GM19372 (cell line): ENCODE results near the gene NCKAP5L.
"Not testable (repeated sequence)": the region's sequence is repeated elsewhere in the genome, so short reads cannot be mapped to it uniquely, and the experiment has no call there.

Experiments used
- ATAC-seq: cut with Tn5 transposase; IDR thresholded peaks from one replicate; pipeline ENCODE4 v1.9.1; 2021; ENCODE audit warnings: mild to moderate bottlenecking, low read depth, moderate library complexity; ENCODE audit not compliant: unreplicated experiment

Gene NCKAP5L

DNA sequence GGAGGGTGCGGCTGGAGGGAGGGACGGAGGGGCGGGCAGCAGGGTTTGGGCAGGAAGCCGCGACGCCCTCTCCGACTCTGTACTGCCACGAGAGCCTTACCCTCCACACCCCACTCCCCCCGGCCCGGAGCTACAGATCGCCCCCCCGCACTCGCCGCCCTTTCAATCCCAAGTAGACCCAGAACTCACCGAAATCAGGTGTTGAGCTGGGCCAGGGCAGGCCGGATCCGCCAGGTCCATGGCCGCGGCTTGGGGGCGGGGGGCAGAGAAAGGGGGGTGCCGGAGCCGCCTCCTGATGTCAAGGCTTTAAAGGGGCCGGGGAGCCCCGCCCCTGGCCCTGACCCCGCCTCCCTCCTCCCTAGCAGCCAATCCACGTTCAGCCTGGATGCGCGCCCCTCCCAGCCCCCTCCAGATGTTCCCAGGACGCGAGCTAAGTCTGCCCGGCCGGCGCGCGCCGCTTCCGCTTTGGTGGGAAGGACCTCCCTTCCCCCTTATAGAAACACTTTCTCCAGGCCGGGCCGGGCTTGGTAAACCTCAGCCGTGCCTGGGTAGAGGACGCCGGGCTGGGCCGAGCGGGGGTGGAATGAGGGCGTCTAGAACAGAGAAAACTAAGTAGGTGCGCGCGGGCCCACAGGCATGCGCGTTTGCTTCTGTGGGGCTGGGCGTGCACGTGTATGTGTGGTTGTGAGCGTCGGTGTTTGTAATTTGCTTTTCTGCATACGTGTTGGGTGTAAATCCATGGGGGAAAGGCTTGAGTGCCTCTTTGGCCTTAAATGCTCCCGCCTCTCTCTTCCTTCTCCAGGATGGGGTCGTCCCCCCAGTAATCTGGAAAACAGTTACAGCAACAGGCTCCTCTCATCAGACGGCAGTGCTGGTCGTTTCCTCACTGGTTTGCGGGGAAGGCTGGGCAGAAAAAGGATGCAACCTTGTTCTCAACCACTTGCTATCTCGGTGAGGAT, at the start of gene NCKAP5L:
NCKAP5L (minus strand) TSS at position 281 of the 959 bp plus-strand sequence. CDS start 24,369 bp downstream, outside the sequence.
- ATAC-seq: peak; percentile 84

DNA sequence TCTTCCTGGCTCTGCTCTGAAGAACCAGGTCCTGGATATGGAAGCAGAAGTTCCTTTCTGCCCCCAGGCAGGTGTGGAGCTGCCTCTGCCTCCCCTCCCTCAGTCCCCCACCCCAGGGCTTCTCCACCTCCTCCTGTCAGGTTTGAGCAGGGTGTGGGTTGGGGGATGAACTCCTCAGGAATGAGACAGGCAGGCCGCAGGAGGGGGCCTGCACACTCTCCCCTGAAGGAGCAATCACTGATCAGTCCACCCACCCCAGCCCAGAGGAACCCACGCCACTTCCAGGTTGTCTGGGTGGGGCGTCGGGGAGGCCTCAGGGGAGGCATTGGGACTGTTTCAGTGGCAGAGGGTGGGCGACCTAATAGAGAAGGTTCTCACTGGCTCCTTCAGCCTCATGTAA, 48.9 kb upstream of the NCKAP5L start:
- no peak for ATAC-seq

DNA sequence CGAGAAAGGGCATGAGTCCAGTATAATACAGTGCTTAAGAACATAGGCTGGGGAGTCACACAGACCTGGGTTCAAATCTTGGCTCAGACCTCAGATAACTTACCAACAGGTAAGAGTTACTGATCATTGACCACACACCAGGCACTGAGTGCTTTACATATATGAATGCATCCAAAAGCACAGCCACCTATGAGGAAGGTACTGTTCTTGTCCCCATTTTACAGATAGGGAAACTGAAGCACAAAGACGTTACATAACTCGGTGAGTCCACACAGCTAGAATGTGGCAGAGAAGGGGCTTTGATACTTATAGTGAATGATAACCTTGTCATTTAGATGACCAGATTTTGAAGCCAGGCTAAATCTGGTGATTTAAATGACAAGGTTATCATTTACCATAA, 47.9 kb upstream of the NCKAP5L start:
- no peak for ATAC-seq

DNA sequence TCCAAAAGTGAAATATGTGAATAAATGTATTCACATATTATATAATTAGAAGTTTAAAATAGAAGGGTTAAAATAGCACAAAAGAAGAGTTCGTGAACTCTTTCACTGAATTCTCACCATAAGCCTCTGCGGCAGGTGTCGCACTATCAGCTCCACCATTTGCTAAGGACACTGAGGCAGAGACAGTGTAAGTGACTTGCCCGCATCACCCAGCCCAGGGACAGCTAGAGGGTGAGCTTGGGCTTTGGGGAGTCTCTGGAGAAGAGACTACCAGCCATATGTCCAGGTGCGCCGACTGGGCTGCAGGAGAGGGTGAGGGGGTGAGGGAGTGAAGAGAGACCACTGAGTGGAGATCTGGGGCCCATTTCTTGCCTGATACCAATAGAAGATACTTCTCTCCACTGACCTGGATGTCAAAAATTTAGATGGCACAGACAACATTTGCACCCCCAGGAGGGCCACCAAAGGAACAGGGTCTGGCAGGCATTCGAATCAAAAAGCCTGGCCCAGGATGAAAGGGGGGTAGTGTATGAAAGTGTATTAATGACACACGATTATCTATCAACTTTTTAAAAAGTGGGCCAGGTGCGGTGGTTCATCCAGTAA, 47.0 kb upstream of the NCKAP5L start:
- no peak for ATAC-seq

DNA sequence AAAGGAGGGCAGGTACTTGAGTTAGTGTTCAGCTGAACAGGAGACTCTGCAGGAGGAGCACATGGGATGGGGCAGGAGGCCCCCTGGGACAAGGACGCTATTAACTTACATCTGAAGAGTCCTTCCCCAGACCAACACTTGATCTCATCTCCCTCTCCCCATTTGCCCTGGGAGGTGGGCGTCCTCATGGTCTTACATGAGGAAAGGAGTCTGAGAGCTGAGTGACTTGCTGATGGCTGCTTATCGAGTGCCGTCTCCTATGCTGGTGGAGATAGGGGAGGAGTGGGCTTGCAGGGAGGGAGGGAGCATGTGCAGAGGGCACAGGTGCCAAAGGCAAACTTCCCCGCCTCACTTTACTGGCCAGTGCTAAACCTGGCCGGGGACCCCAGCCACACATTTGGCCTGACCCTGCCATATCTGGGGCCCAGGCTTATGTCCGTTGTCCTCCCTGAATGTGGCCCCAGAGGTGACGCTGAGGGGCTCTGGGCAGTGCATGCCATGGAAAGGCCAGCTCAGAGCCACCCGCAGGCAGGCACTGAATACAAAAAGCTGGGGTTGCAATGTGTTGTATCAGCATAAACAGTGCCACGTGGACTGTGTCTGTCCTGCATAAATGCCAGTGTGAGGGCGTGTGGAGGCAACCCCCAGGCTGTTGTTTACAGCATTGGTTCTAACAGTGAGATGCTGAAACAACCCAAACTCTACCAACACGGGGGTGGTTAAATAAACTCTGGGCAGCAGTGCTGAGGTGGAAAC, 46.1 kb upstream of the NCKAP5L start:
- ATAC-seq: no peak

- no peak for ATAC-seq
Observed at GRCh38 chr12:49873361-49873934, 45.2 kb upstream of the NCKAP5L start.

GRCh38 chr12:49872781-49873181, 44.6 kb upstream of the NCKAP5L start:
- ATAC-seq: no peak

GRCh38 chr12:49872381-49872780, 44.2 kb upstream of the NCKAP5L start:
- ATAC-seq: no peak

DNA sequence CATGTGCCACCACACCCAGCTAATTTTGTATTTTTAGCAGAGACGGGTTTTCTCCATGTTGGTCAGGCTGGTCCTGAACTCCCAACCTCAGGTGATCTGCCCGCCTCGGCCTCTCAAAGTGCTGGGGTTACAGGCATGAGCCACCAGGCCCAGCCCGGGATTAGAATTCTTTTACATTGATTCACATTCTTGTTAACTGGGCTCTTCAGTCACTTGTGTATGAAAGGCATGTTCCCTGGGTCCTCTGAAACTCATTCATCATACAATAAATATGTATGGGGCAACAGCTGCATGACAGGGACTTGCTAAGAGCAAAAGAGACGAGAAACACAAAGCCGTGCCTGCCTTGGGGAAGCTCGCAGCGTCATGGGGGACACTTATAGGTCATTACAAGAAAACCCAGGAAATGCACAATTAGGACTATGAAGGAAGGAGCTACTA, 43.6 kb upstream of the NCKAP5L start:
- ATAC-seq: not testable (repeated sequence)

- no peak for ATAC-seq
Observed at GRCh38 chr12:49871263-49871561, 43.0 kb upstream of the NCKAP5L start.

DNA sequence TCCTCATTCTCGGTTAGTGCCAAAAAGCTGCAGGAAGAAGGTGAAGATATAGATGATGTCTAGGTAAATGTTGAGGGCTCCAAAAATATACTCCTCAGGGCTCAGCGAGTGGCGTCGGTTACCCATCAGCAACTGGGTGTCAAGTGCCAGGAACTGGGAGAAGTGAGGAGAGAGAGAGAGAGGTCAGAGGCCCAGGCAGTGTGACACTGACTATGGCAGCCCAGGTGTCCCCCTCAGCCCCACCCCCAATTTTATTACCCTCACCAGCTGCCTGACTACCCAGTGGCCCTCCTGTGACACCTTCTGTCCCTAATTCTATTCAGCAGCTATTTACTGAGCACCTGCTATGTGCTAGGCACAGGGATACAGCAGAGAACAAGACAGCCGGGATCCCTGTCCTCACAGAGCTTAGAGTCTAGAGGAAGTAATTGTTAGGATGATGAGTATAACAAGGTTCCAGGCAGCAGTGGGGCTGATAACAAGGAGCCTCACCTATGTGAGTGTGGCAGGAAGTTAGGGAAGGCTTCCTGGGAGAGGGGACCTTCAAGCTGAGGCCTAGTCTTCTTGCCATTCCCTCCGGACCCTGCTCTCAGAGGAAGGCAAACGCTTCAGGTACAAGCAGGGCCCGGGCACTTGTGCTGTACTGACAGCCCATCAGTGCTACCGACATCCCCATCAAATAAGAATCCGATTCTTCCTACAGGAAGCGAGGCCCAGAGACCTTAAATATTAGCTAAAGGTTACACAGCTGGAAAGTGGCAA, 42.5 kb upstream of the NCKAP5L start:
- ATAC-seq: no peak

DNA sequence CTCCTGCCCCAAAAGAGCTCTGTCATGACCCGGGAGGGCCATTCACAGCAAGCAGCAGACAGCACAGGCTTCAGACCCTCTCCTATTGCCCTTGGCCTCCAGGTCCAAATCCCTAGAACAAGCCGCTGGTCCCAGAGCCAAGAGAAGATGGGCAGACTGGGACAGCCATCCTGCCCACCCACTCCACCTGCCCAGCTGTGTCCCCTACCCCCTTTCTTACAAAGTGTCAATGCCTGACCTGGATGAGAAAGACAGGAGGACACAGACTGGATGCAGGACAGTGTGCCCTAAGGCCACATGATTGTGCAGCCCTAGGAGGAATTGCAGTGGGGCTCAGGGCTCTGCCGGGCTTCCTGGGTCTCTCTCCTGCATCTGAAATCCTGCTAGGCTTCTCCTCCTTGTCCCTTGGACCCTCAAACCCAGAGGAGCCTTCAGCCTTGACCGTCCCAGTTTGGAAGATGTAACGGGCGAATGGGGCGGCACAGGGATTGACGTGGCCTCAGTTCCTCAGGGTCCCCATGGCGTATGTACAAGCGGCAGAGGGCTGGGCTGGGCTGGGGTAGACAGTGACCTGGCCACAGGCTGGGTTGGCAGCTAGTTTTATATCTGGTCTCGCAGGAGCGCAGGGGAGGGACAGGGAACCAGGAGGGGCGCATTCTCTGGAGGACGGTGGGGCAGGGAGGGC, 41.7 kb upstream of the NCKAP5L start:
- no peak for ATAC-seq

GRCh38 chr12:49868952-49869815, 41.0 kb upstream of the NCKAP5L start:
- no peak for ATAC-seq

- no peak for ATAC-seq
Observed at GRCh38 chr12:49868449-49868848, 40.2 kb upstream of the NCKAP5L start.

GRCh38 chr12:49867570-49868341, 39.5 kb upstream of the NCKAP5L start:
- no peak for ATAC-seq

DNA sequence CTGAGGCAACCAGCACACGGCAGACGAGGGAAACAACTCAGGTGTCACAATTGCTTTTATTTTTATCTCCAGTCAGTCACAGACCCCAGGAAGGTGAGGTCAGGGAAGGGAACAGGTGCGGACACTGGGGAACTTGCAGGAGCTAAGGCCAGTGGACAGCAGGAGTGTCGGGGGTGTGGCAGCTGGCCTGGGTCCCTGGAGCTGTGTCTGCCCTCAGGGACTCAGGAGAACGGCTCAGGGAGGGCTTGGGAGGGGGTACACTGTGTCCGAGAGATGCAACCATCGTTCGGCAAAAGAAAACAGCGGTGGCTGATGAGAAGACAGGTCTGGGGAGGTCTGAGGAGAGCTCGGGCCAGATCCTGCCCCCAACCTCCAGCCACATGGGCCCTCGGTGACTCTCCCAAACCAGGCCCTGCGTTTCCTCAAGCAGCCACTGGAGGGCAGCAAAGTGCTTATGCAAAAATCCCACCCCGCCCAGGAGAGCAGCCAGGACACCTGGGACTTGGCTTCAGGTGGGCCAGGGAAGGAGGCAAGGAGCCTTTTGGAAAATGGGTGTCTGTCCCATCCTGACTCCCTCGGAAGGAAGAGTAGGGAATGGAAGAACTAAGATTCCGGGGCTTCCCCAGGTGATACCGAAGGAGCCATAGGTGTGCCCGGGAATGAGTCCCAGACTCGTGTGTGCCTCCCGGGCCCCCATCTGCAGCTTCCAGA, 38.8 kb upstream of the NCKAP5L start:
- ATAC-seq: no peak

GRCh38 chr12:49865782-49866135, 37.5 kb upstream of the NCKAP5L start:
- no peak for ATAC-seq
